ENCODE data around the gene SELL. TPM values are rescaled to one million over a fixed set of nuclear protein-coding genes. Genes with fewer than 3 reads are reported as not detected.

Gene SELL
- total and polyA plus RNA-seq, 4 experiments from 2014 or later = 378 to 1,603 (median 636) TPM

- Histone ChIP-seq H3K4me3 (ENCODE audit: low read length in 2 of 2) (peak overlapping the region; percentile 55 to 59), H3K27ac (ENCODE audit: low read depth, low read length) (peak overlapping the region; percentile 48), H3K9me3 (ENCODE audit: control insufficient read depth in 1 of 2, low read length in 2 of 2) (no peaks in the 10 kb centered on the region), H3K27me3 (ENCODE audit: insufficient read depth, low read length) (no peaks in the 10 kb centered on the region), H3K36me3 (ENCODE audit: insufficient read depth, low read length) (peaks cover 16% of the 10 kb centered on the region), H3K4me1 (ENCODE audit: insufficient read depth, low read length) (peaks cover 49% of the 10 kb centered on the region)
- POLR2A ChIA-PET (ENCODE audit: partially characterized antibody) = interaction anchor here (1.0 to 12.1 kb wide), 7 partner anchors 9 to 185 kb away, joined by 3 to 248 read pairs (median 7); partner anchors contain the start of genes F5 and SCYL3
- Mint-ChIP-seq H3K4me3 (peak overlapping the region; percentile 87 to 95 (median 92)), H3K27me3 (no peaks in the 10 kb centered on the region), H3K36me3 (peaks cover 49 to 51% of the 10 kb centered on the region in 2 donors), H3K9me3 (peaks cover 0 to 13% (median 0%) of the 10 kb centered on the region in 8 donors), H3K4me1 (peaks cover 43 to 58% (median 51%) of the 10 kb centered on the region in 4 donors), H3K27ac (peak overlapping the region; percentile 82 to 97 (median 92))
- CTCF ChIA-PET (ENCODE audit: partially characterized antibody) = interaction anchor here (0.9 to 7.1 kb wide), 6 partner anchors 9 to 158 kb away, joined by 3 to 161 read pairs (median 23); partner anchors contain the start of gene F5
- intact Hi-C loops (cut with micrococcal nuclease) = no loop called here
- peak in 1 of 5 donors; percentile 34 for DNase-seq
Observed at GRCh38 chr1:169708647-169709046, 2.8 kb downstream of the SELL start.

GRCh38 chr1:169707912-169708604 lies 3.4 kb downstream of the SELL start:
- CTCF ChIA-PET (ENCODE audit: partially characterized antibody) = interaction anchor here (0.9 to 7.1 kb wide), 5 partner anchors 14 to 157 kb away, joined by 3 to 161 read pairs (median 29); partner anchors contain the start of gene F5
- no peaks in the 10 kb centered on the region for H3K27me3 Mint-ChIP-seq
- H3K36me3 ChIP-seq (ENCODE audit: insufficient read depth, low read length) = peaks cover 19% of the 10 kb centered on the region
- no peaks in the 10 kb centered on the region for H3K9me3 ChIP-seq (ENCODE audit: control insufficient read depth in 1 of 2, low read length in 2 of 2)
- peaks cover 55 to 57% of the 10 kb centered on the region in 2 donors for H3K36me3 Mint-ChIP-seq
- DNase-seq = peak; percentile 40 to 58 (median 43)
- H3K27me3 ChIP-seq (ENCODE audit: insufficient read depth, low read length) = no peaks in the 10 kb centered on the region
- H3K27ac ChIP-seq (ENCODE audit: low read depth, low read length) = peak overlapping the region; percentile 48
- H3K27ac Mint-ChIP-seq = peak overlapping the region; percentile 82 to 97 (median 92)
- peak overlapping the region; percentile 55 to 59 for H3K4me3 ChIP-seq (ENCODE audit: low read length in 2 of 2)
- intact Hi-C loops (cut with micrococcal nuclease) = no loop called here
- peaks cover 0 to 8% (median 0%) of the 10 kb centered on the region in 8 donors for H3K9me3 Mint-ChIP-seq
- POLR2A ChIA-PET (ENCODE audit: partially characterized antibody) = interaction anchor here (1.0 to 12.1 kb wide), 9 partner anchors 9 to 186 kb away, joined by 3 to 248 read pairs (median 7); partner anchors contain the start of genes F5 and SCYL3
- H3K4me3 Mint-ChIP-seq = peak overlapping the region; percentile 87 to 95 (median 92)
- peaks cover 54% of the 10 kb centered on the region for H3K4me1 ChIP-seq (ENCODE audit: insufficient read depth, low read length)
- peaks cover 49 to 64% (median 56%) of the 10 kb centered on the region in 4 donors for H3K4me1 Mint-ChIP-seq

DNA sequence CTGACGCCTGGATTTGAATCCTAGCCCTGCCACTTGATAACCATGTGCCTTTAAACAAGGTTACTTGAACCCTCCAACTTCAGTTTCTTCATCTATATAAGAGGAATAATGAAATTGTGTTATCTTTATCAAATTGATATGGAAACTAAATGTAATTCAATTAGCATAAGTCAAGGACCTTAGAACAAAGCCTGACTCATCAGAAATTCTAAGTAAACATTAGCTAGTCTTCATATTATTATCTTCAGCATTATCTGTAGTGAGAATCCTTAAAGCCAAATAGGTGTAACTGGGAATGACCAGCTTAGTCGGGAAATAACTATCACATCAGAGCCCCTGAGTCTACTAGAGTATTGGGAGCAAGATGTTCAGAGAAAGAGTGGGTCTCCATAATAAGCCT lies 6.6 kb downstream of the SELL start:
- Mint-ChIP-seq H3K27me3 (no peaks in the 10 kb centered on the region), H3K4me3 (peak overlapping the region; percentile 30 to 88 (median 77)), H3K9me3 (no peaks in the 10 kb centered on the region), H3K4me1 (peaks cover 63 to 84% (median 75%) of the 10 kb centered on the region in 4 donors), H3K36me3 (peaks cover 77 to 78% of the 10 kb centered on the region in 2 donors), H3K27ac (peak overlapping the region; percentile 13 to 92 (median 58))
- no peak overlapping the region for H3K27ac ChIP-seq (ENCODE audit: low read depth, low read length)
- no peaks in the 10 kb centered on the region for H3K27me3 ChIP-seq (ENCODE audit: insufficient read depth, low read length)
- H3K4me3 ChIP-seq (ENCODE audit: low read length in 2 of 2) = peak overlapping the region; percentile 10 to 12
- peaks cover 30% of the 10 kb centered on the region for H3K36me3 ChIP-seq (ENCODE audit: insufficient read depth, low read length)
- no peaks in the 10 kb centered on the region for H3K9me3 ChIP-seq (ENCODE audit: control insufficient read depth in 1 of 2, low read length in 2 of 2)
- peaks cover 79% of the 10 kb centered on the region for H3K4me1 ChIP-seq (ENCODE audit: insufficient read depth, low read length)
- POLR2A ChIA-PET (ENCODE audit: partially characterized antibody) = interaction anchor here (1.1 to 12.1 kb wide), 3 partner anchors 12 to 103 kb away, joined by 3 to 248 read pairs (median 8); no protein-coding TSS in a partner anchor
- CTCF ChIA-PET (ENCODE audit: partially characterized antibody) = interaction anchor here (0.9 to 7.1 kb wide), 4 partner anchors 10 to 118 kb away, joined by 3 to 161 read pairs (median 46); partner anchors contain the start of gene F5
- no peak for DNase-seq
- intact Hi-C loops (cut with micrococcal nuclease) = loop anchor here (1.0 kb wide), 1 partner anchor 10 kb away; no protein-coding TSS in a partner anchor

- intact Hi-C loops (cut with micrococcal nuclease) = loop anchor here (1.0 kb wide), 1 partner anchor 10 kb away; the partner anchor contains the start of gene SELL
- Histone ChIP-seq H3K27ac (ENCODE audit: low read depth, low read length) (peak overlapping the region; percentile 7), H3K4me3 (ENCODE audit: low read length in 2 of 2) (peak overlapping the region in 1 of 2 donors; percentile 7), H3K36me3 (ENCODE audit: insufficient read depth, low read length) (peaks cover 30% of the 10 kb centered on the region), H3K4me1 (ENCODE audit: insufficient read depth, low read length) (peaks cover 100% of the 10 kb centered on the region), H3K27me3 (ENCODE audit: insufficient read depth, low read length) (no peaks in the 10 kb centered on the region), H3K9me3 (ENCODE audit: control insufficient read depth in 1 of 2, low read length in 2 of 2) (no peaks in the 10 kb centered on the region)
- Mint-ChIP-seq H3K27ac (peak overlapping the region; percentile 30 to 92 (median 82)), H3K27me3 (no peaks in the 10 kb centered on the region), H3K4me1 (peaks cover 73 to 95% (median 85%) of the 10 kb centered on the region in 4 donors), H3K9me3 (no peaks in the 10 kb centered on the region), H3K4me3 (peak overlapping the region; percentile 13 to 88 (median 70)), H3K36me3 (peaks cover 74 to 76% of the 10 kb centered on the region in 2 donors)
- ChIA-PET CTCF (ENCODE audit: partially characterized antibody) (interaction anchor here (0.8 to 5.5 kb wide), 7 partner anchors 8 to 150 kb away, joined by 3 to 70 read pairs (median 4); partner anchors contain the start of gene F5), POLR2A (ENCODE audit: partially characterized antibody) (interaction anchor here (0.7 to 12.1 kb wide), 8 partner anchors 8 to 151 kb away, joined by 3 to 248 read pairs (median 6); partner anchors contain the start of gene F5)
- DNase-seq = peak; percentile 35 to 58 (median 47)
Observed at GRCh38 chr1:169701261-169702005, 10.0 kb downstream of the SELL start.

- peak in 1 of 5 donors; percentile 36 for DNase-seq
- intact Hi-C loops (cut with micrococcal nuclease) = loop anchor here (10.0 kb wide), 4 partner anchors 215 to 1525 kb away; partner anchors contain the start of genes BLZF1, NME7, SLC19A2 and TIPRL
- H3K27me3 Mint-ChIP-seq = no peaks in the 10 kb centered on the region
- H3K36me3 Mint-ChIP-seq = peaks cover 67 to 72% of the 10 kb centered on the region in 2 donors
- ChIA-PET POLR2A (ENCODE audit: partially characterized antibody) (interaction anchor here (0.9 to 12.1 kb wide), 5 partner anchors 7 to 96 kb away, joined by 3 to 248 read pairs (median 8); no protein-coding TSS in a partner anchor), CTCF (ENCODE audit: partially characterized antibody) (interaction anchor here (1.9 to 5.5 kb wide), 4 partner anchors 10 to 114 kb away, joined by 10 to 70 read pairs (median 26); partner anchors contain the start of gene F5)
- Histone ChIP-seq H3K4me3 (ENCODE audit: low read length in 2 of 2) (no peak overlapping the region), H3K27me3 (ENCODE audit: insufficient read depth, low read length) (no peaks in the 10 kb centered on the region), H3K9me3 (ENCODE audit: control insufficient read depth in 1 of 2, low read length in 2 of 2) (no peaks in the 10 kb centered on the region), H3K36me3 (ENCODE audit: insufficient read depth, low read length) (peaks cover 19% of the 10 kb centered on the region), H3K27ac (ENCODE audit: low read depth, low read length) (no peak overlapping the region), H3K4me1 (ENCODE audit: insufficient read depth, low read length) (peaks cover 100% of the 10 kb centered on the region)
- H3K27ac Mint-ChIP-seq = peak overlapping the region; percentile 80 to 92 (median 87)
- H3K4me1 Mint-ChIP-seq = peaks cover 76 to 95% (median 85%) of the 10 kb centered on the region in 4 donors
- no peaks in the 10 kb centered on the region for H3K9me3 Mint-ChIP-seq
- peak overlapping the region in 7 of 8 donors; percentile 4 to 72 (median 63) for H3K4me3 Mint-ChIP-seq
Observed at GRCh38 chr1:169699707-169700106, 11.7 kb downstream of the SELL start.

GRCh38 chr1:169698976-169699375 lies 12.4 kb downstream of the SELL start:
- Mint-ChIP-seq H3K4me3 (peak overlapping the region; percentile 29 to 72 (median 62)), H3K36me3 (peaks cover 63 to 65% of the 10 kb centered on the region in 2 donors), H3K4me1 (peaks cover 80 to 95% (median 86%) of the 10 kb centered on the region in 4 donors), H3K27me3 (no peaks in the 10 kb centered on the region), H3K9me3 (no peaks in the 10 kb centered on the region), H3K27ac (peak overlapping the region; percentile 80 to 92 (median 87))
- no peak overlapping the region for H3K4me3 ChIP-seq (ENCODE audit: low read length in 2 of 2)
- no peak overlapping the region for H3K27ac ChIP-seq (ENCODE audit: low read depth, low read length)
- ChIA-PET CTCF (ENCODE audit: partially characterized antibody) (interaction anchor here (1.9 to 5.5 kb wide), 4 partner anchors 11 to 113 kb away, joined by 10 to 70 read pairs (median 26); partner anchors contain the start of gene F5), POLR2A (ENCODE audit: partially characterized antibody) (interaction anchor here (0.7 to 12.1 kb wide), 6 partner anchors 6 to 95 kb away, joined by 3 to 248 read pairs (median 8); no protein-coding TSS in a partner anchor)
- intact Hi-C loops (cut with micrococcal nuclease) = loop anchor here (10.0 kb wide), 4 partner anchors 214 to 1524 kb away; partner anchors contain the start of genes BLZF1, NME7, SLC19A2 and TIPRL
- H3K36me3 ChIP-seq (ENCODE audit: insufficient read depth, low read length) = peaks cover 14% of the 10 kb centered on the region
- no peaks in the 10 kb centered on the region for H3K27me3 ChIP-seq (ENCODE audit: insufficient read depth, low read length)
- no peaks in the 10 kb centered on the region for H3K9me3 ChIP-seq (ENCODE audit: control insufficient read depth in 1 of 2, low read length in 2 of 2)
- H3K4me1 ChIP-seq (ENCODE audit: insufficient read depth, low read length) = peaks cover 100% of the 10 kb centered on the region
- no peak for DNase-seq
